ENCODE measurements around the gene DDX43.
A peak's percentile ranks its signal among the peaks of the same experiment; 100 is the strongest.
"Not testable (repeated sequence)": the region's sequence is repeated elsewhere in the genome, so short reads cannot be mapped to it uniquely, and the experiment has no call there.

Gene DDX43

GRCh38 chr6:73394577-73395354 lies at the start of gene DDX43:
Gene DDX43 (plus strand): TSS chr6:73394828. CDS start chr6:73394906, 78 bp downstream.
- DNase-seq, result peak; percentile 48

GRCh38 chr6:73348550-73349204 lies 46.0 kb upstream of the DDX43 start:
- no peak for DNase-seq

GRCh38 chr6:73349311-73349710 lies 45.3 kb upstream of the DDX43 start:
- DNase-seq, result no peak

GRCh38 chr6:73353636-73354593 lies 40.7 kb upstream of the DDX43 start, which contains the start of gene DPPA5:
Gene DPPA5 (minus strand): TSS chr6:73354276. CDS start chr6:73354225, 51 bp downstream.
- DNase-seq, result no peak

- DNase-seq, result no peak
Measured at GRCh38 chr6:73362358-73362757, 32.3 kb upstream of the DDX43 start, which contains the start of gene KHDC3L. Gene KHDC3L (plus strand): TSS chr6:73362658. CDS start chr6:73362730, 72 bp downstream.

GRCh38 chr6:73362869-73363536 lies 31.6 kb upstream of the DDX43 start:
- no peak for DNase-seq

- DNase-seq, result no peak
Measured at GRCh38 chr6:73363537-73363875, 31.1 kb upstream of the DDX43 start.

GRCh38 chr6:73364121-73364520 lies 30.5 kb upstream of the DDX43 start:
- no peak for DNase-seq

GRCh38 chr6:73364549-73364948 lies 30.1 kb upstream of the DDX43 start:
- no peak for DNase-seq

- no peak for DNase-seq
Measured at GRCh38 chr6:73367761-73368355, 26.8 kb upstream of the DDX43 start.

- DNase-seq, result no peak
Measured at GRCh38 chr6:73368675-73369074, 26.0 kb upstream of the DDX43 start.

GRCh38 chr6:73369157-73369556 lies 25.5 kb upstream of the DDX43 start:
- no peak for DNase-seq

- DNase-seq, result no peak
Measured at GRCh38 chr6:73369563-73369962, 25.1 kb upstream of the DDX43 start, which contains the start of gene OOEP. Gene OOEP (minus strand): TSS chr6:73369897. CDS start chr6:73369792, 105 bp downstream.

- no peak for DNase-seq
Measured at GRCh38 chr6:73371984-73372383, 22.6 kb upstream of the DDX43 start.

- DNase-seq, result no peak
Measured at GRCh38 chr6:73372516-73372915, 22.1 kb upstream of the DDX43 start.

GRCh38 chr6:73375216-73375615 lies 19.4 kb upstream of the DDX43 start:
- no peak for DNase-seq

- no peak for DNase-seq
Measured at GRCh38 chr6:73377225-73377624, 17.4 kb upstream of the DDX43 start.

- DNase-seq, result not testable (repeated sequence)
Measured at GRCh38 chr6:73381531-73381930, 13.1 kb upstream of the DDX43 start.

- DNase-seq, result no peak
Measured at GRCh38 chr6:73382462-73383113, 12.0 kb upstream of the DDX43 start.

- no peak for DNase-seq
Measured at GRCh38 chr6:73388433-73388799, 6.2 kb upstream of the DDX43 start.

GRCh38 chr6:73388800-73389512 lies 5.7 kb upstream of the DDX43 start:
- peak; percentile 61 for DNase-seq
